Stomach (tissue), 9 donors: ENCODE results near the gene PEPD. TPM values are rescaled to one million over a fixed set of nuclear protein-coding genes. Genes with fewer than 3 reads are reported as not detected.

Experiments used
- DNase-seq, 2 donors: peaks; one replicate each; pipeline versions ENCODE4 v3.0.0 to v3.0.0-alpha.2; 2013 to 2019
- H3K27ac ChIP-seq, 5 donors: fragments of 200-600 bp in 4 of 5; sonication (generic) in 4 of 5; one replicate each; pipeline ENCODE4 v1.5.1; 2013 to 2019; ENCODE audit warnings: mild to moderate bottlenecking in 1 of 5, moderate library complexity in 1 of 5
- H3K27me3 ChIP-seq, 3 donors: fragments of 200-600 bp; sonication (generic); one replicate each; pipeline ENCODE4 v1.5.1; 2017 to 2019; ENCODE audit warnings: mixed run types in 1 of 3
- H3K36me3 ChIP-seq, 4 donors: fragments of 200-600 bp; sonication (generic); 1 replicate in 3 of 4; 2 replicates in 1 of 4; pipeline ENCODE4 v1.5.1; 2016 to 2019
- H3K4me1 ChIP-seq, 4 donors: fragments of 200-600 bp; sonication (generic); one replicate each; pipeline ENCODE4 v1.5.1; 2016 to 2019
- H3K4me3 ChIP-seq, 4 donors: fragments of 200-600 bp; sonication (generic) in 3 of 4; one replicate each; pipeline ENCODE4 v1.5.1; 2016 to 2019; ENCODE audit warnings: mild to moderate bottlenecking in 1 of 4
- H3K9me3 ChIP-seq, 4 donors: fragments of 200-600 bp; sonication (generic); one replicate each; pipeline ENCODE4 v1.5.1; 2016 to 2019
- CTCF ChIP-seq, 7 experiments: fragments of 450-650 bp in 4 of 7; fragments of 200-600 bp in 3 of 7; sonication (generic) in 3 of 7; IDR thresholded peaks; one replicate each; pipeline ENCODE4 v1.5.1; 2016 to 2019; ENCODE audit warnings: antibody characterized with exemption in 7 of 7, control low read depth in 2 of 7, mild to moderate bottlenecking in 1 of 7
- EP300 ChIP-seq: sonication (generic); formaldehyde crosslinking; IDR thresholded peaks from one replicate; pipeline ENCODE4 v1.6.1; 2017; ENCODE audit warnings: antibody characterized with exemption
- POLR2A ChIP-seq, 4 donors: fragments of 450-650 bp; IDR thresholded peaks; one replicate each; pipeline ENCODE4 v1.6.1; 2016; ENCODE audit warnings: antibody characterized with exemption in 4 of 4, control low read depth in 2 of 4, mild to moderate bottlenecking in 1 of 4, moderate library complexity in 1 of 4
- POLR2AphosphoS5 ChIP-seq, 3 donors: sonication (generic); formaldehyde crosslinking; IDR thresholded peaks; one replicate each; pipeline ENCODE4 v1.6.1; 2016; ENCODE audit warnings: antibody characterized with exemption in 3 of 3
- WGBS, 5 donors: extraction: QIAGEN DNeasy Blood & Tissue Kit in 3 of 5; methylation state at CpG; one replicate each; pipeline versions ENCODE4 v1.1.5 to v1.1.7; 2013 to 2018; 5-methylcytosine and 5-hydroxymethylcytosine counted together
- intact Hi-C: fragments of 100-400 bp; cut with DNase I; formaldehyde crosslinking; loops from one replicate; pipeline ENCODE4 v1.15.1; 2023; ENCODE audit warnings: low total_unique reads
- polyA plus RNA-seq, 3 donors: library from polyadenylated mRNA; stranded (reverse); fragments of 200-250 nt; gene quantifications; one replicate each; pipeline ENCODE4 v1.2.3, GENCODE V29; 2013
- total RNA-seq, 5 donors: library from RNA; depleted of rRNA; stranded (reverse); fragments of >200 nt; gene quantifications; one replicate each; pipeline versions ENCODE4 v1.1.0 to v1.2.3, GENCODE V29; 2014 to 2016
- donor health status: healthy with polysubstance abuse.
- donor health status: Bipolar disorder and iron deficiency.
- donor health status: healthy.

Gene PEPD
- total and polyA plus RNA-seq, 8 donors, result 8.8 to 99.4 (median 42.7) TPM

GRCh38 chr19:33339016-33339984 lies 182.3 kb downstream of the PEPD start:
- Histone ChIP-seq H3K9me3 (no peaks in the 10 kb centered on the region), H3K27me3 (peaks cover 0 to 16% (median 0%) of the 10 kb centered on the region in 3 donors), H3K4me1 (no peaks in the 10 kb centered on the region), H3K4me3 (no peak overlapping the region), H3K27ac (no peak overlapping the region), H3K36me3 (no peaks in the 10 kb centered on the region)
- intact Hi-C loops, result no loop called here
- DNase-seq, result no peak
- WGBS, 5 donors, result 75 to 84% (median 78%) methylated on average over 8 of the region's 8 CpGs
- TF ChIP-seq POLR2A (IDR thresholded peaks at IDR 0.05) (no peak), POLR2AphosphoS5 (IDR thresholded peaks at IDR 0.05) (no peak), EP300 (no peak), CTCF (IDR thresholded peaks at IDR 0.05) (no peak)

Other genes with a start within 250 kb of the PEPD start
- 100 to 1,000 TPM in 1 of 5 donors, 10 to 100 TPM in 3, 1 to 10 TPM in 1; 9.9 to 167 (median 18.7) TPM for gene CEBPA, start 219.3 kb downstream of the PEPD start, total RNA-seq
- gene CEBPA, start 219.3 kb downstream of the PEPD start, polyA plus RNA-seq, result 10 to 100 TPM; 14.6 to 22.6 (median 19.1) TPM
- 10 to 100 TPM in 4 of 5 donors, 1 to 10 TPM in 1; 4.7 to 40.9 (median 19.4) TPM for gene CEBPG, start 148.1 kb downstream of the PEPD start, total RNA-seq
- 10 to 100 TPM; 13.8 to 29.9 (median 16.5) TPM for gene CEBPG, start 148.1 kb downstream of the PEPD start, polyA plus RNA-seq
- 10 to 100 TPM in 1 of 5 donors, not detected in 4; 25.5 TPM for gene CHST8, start 100.2 kb upstream of the PEPD start, total RNA-seq
- gene CHST8, start 100.2 kb upstream of the PEPD start, polyA plus RNA-seq, result under 1 TPM in 1 of 3 donors, not detected in 2; 0.23 TPM